ENCODE results near the gene TMED6. TPM values are rescaled to one million over a fixed set of nuclear protein-coding genes. Genes with fewer than 3 reads are reported as not detected.

TMED6 gene
- total and polyA plus RNA-seq, 2 donors from 2014 or later, result 2.6 to 11.5 TPM

DNA sequence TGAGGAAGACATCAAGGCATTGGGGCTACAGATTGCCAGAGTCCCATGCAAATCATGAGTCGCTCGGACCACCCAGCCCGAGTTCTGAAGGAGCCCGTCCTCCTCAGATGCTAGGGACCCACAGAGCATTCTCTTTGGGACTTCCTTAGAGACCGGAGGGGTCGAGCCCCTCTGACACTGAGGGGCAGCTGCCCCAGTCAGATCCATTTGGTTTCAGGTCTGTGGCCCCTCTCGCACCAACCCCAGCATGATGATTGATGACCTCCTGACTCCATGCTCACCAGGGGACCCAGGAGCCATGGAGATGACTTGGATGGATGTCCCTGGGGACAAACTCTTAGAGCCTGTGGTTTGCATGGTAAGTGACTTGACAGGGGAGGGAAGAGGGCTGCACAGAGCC, 29.2 kb downstream of the TMED6 start:
- no peak overlapping the region for H3K4me3 ChIP-seq (ENCODE audit: low read length in 3 of 3)
- TF ChIP-seq, protein P1, sequence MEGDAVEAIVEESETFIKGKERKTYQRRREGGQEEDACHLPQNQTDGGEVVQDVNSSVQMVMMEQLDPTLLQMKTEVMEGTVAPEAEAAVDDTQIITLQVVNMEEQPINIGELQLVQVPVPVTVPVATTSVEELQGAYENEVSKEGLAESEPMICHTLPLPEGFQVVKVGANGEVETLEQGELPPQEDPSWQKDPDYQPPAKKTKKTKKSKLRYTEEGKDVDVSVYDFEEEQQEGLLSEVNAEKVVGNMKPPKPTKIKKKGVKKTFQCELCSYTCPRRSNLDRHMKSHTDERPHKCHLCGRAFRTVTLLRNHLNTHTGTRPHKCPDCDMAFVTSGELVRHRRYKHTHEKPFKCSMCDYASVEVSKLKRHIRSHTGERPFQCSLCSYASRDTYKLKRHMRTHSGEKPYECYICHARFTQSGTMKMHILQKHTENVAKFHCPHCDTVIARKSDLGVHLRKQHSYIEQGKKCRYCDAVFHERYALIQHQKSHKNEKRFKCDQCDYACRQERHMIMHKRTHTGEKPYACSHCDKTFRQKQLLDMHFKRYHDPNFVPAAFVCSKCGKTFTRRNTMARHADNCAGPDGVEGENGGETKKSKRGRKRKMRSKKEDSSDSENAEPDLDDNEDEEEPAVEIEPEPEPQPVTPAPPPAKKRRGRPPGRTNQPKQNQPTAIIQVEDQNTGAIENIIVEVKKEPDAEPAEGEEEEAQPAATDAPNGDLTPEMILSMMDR (IDR thresholded peaks at IDR 0.05; ENCODE audit: borderline replicate concordance, extremely low read depth, insufficient read depth), result no peak
- intact Hi-C loops (cut with DNase I), result no loop called here
- H3K27ac ChIP-seq (ENCODE audit: low read depth in 2 of 2, low read length in 2 of 2), result no peak overlapping the region
- no peaks in the 10 kb centered on the region for H3K9me3 ChIP-seq (ENCODE audit: control insufficient read depth in 2 of 3, insufficient read depth in 1 of 3, low read length in 3 of 3)
- H3K4me1 ChIP-seq (ENCODE audit: control insufficient read depth in 2 of 3, insufficient read depth in 2 of 3, low read depth in 1 of 3, low read length in 3 of 3), result peaks cover 0 to 30% (median 25%) of the 10 kb centered on the region in 3 donors
- H3K9ac ChIP-seq (ENCODE audit: low read length in 3 of 3), result no peak overlapping the region
- DNase-seq, result no peak
- H3K36me3 ChIP-seq (ENCODE audit: control insufficient read depth in 2 of 3, insufficient read depth in 3 of 3, low read length in 3 of 3), result peaks cover 7 to 59% (median 45%) of the 10 kb centered on the region in 3 donors
- no peaks in the 10 kb centered on the region for H3K27me3 ChIP-seq (ENCODE audit: control insufficient read depth, insufficient read depth, low read length)
- no peak for FAIRE-seq

- Histone ChIP-seq H3K4me1 (ENCODE audit: control insufficient read depth in 2 of 3, insufficient read depth in 2 of 3, low read depth in 1 of 3, low read length in 3 of 3) (peaks cover 0 to 21% (median 21%) of the 10 kb centered on the region in 3 donors), H3K27ac (ENCODE audit: low read depth in 2 of 2, low read length in 2 of 2) (no peak overlapping the region), H3K27me3 (ENCODE audit: control insufficient read depth, insufficient read depth, low read length) (no peaks in the 10 kb centered on the region), H3K9me3 (ENCODE audit: control insufficient read depth in 2 of 3, insufficient read depth in 1 of 3, low read length in 3 of 3) (no peaks in the 10 kb centered on the region), H3K36me3 (ENCODE audit: control insufficient read depth in 2 of 3, insufficient read depth in 3 of 3, low read length in 3 of 3) (peaks cover 7 to 68% (median 56%) of the 10 kb centered on the region in 3 donors), H3K9ac (ENCODE audit: low read length in 3 of 3) (no peak overlapping the region), H3K4me3 (ENCODE audit: low read length in 3 of 3) (no peak overlapping the region)
- intact Hi-C loops (cut with DNase I), result no loop called here
- TF ChIP-seq, protein P1 (IDR thresholded peaks at IDR 0.05; ENCODE audit: borderline replicate concordance, extremely low read depth, insufficient read depth), result no peak
- FAIRE-seq (no peak), DNase-seq (no peak)
These were observed 30.5 kb downstream of the TMED6 start for GRCh38 chr16:69321080-69321479.

DNA sequence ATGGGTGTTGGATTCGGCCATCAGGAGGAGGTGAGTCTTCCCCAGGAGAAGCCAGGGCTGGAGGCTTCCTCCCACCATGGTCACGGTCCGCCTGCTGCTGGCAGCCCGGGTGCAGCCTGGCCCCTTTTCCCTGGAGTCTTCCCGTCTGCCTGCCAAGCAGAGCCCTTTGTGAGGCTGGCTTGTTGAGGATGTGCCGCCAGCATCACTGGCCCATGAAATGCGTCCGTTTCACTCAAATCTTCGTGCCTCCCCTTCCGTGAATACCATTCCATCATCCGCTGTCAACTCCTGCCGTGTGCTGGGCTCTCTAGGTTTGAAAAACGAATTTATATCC, 30.9 kb downstream of the TMED6 start:
- intact Hi-C loops (cut with DNase I), result no loop called here
- H3K9me3 ChIP-seq (ENCODE audit: control insufficient read depth in 2 of 3, insufficient read depth in 1 of 3, low read length in 3 of 3), result no peaks in the 10 kb centered on the region
- no peaks in the 10 kb centered on the region for H3K27me3 ChIP-seq (ENCODE audit: control insufficient read depth, insufficient read depth, low read length)
- TF ChIP-seq, protein P1 (IDR thresholded peaks at IDR 0.05; ENCODE audit: borderline replicate concordance, extremely low read depth, insufficient read depth), result no peak
- H3K4me1 ChIP-seq (ENCODE audit: control insufficient read depth in 2 of 3, insufficient read depth in 2 of 3, low read depth in 1 of 3, low read length in 3 of 3), result peaks cover 0 to 18% (median 17%) of the 10 kb centered on the region in 3 donors
- no peak overlapping the region for H3K4me3 ChIP-seq (ENCODE audit: low read length in 3 of 3)
- no peak overlapping the region for H3K27ac ChIP-seq (ENCODE audit: low read depth in 2 of 2, low read length in 2 of 2)
- peak in 1 of 5 donors; percentile 42 for DNase-seq
- H3K36me3 ChIP-seq (ENCODE audit: control insufficient read depth in 2 of 3, insufficient read depth in 3 of 3, low read length in 3 of 3), result peaks cover 7 to 68% (median 57%) of the 10 kb centered on the region in 3 donors
- H3K9ac ChIP-seq (ENCODE audit: low read length in 3 of 3), result no peak overlapping the region
- no peak for FAIRE-seq

Measured in kidney (tissue), 14 donors.